Activated naive CD8-positive, alpha-beta T cell treated with anti-CD3 and anti-CD28 coated beads, Interleukin-2, amount 50 U/mL, for 16 hours (primary cell): ENCODE measurements around the gene ITPKA.

Experiments
- DNase-seq: peaks from one replicate; pipeline ENCODE4 v3.0.0-alpha.2; 2020; ENCODE audit warnings: low read depth, low spot score

The ITPKA gene

GRCh38 chr15:41510728-41511127, 17.1 kb downstream of the ITPKA start:
- DNase-seq = no peak

GRCh38 chr15:41511331-41511898, 17.7 kb downstream of the ITPKA start:
- no peak for DNase-seq

- no peak for DNase-seq
Measured at GRCh38 chr15:41511899-41512369, 18.3 kb downstream of the ITPKA start.

- no peak for DNase-seq
Measured at GRCh38 chr15:41512512-41512939, 18.9 kb downstream of the ITPKA start.

- no peak for DNase-seq
Measured at GRCh38 chr15:41512940-41513505, 19.3 kb downstream of the ITPKA start.

GRCh38 chr15:41513506-41514227, 20.0 kb downstream of the ITPKA start, which contains the start of gene LTK:
TSS of gene LTK (minus strand) at chr15:41513827. CDS start at chr15:41513709, 118 bp downstream.
- DNase-seq = no peak

- DNase-seq = no peak
Measured at GRCh38 chr15:41517895-41518449, 24.3 kb downstream of the ITPKA start.

- DNase-seq = no peak
Measured at GRCh38 chr15:41520636-41521035, 27.0 kb downstream of the ITPKA start.

- DNase-seq = no peak
Measured at GRCh38 chr15:41521614-41522013, 27.9 kb downstream of the ITPKA start.

GRCh38 chr15:41523097-41523496, 29.4 kb downstream of the ITPKA start:
- DNase-seq = no peak

GRCh38 chr15:41530363-41530956, 36.8 kb downstream of the ITPKA start:
- DNase-seq = no peak

- DNase-seq = no peak
Measured at GRCh38 chr15:41535544-41535943, 41.9 kb downstream of the ITPKA start.

GRCh38 chr15:41536866-41537265, 43.2 kb downstream of the ITPKA start:
- no peak for DNase-seq

GRCh38 chr15:41543521-41543870, 49.8 kb downstream of the ITPKA start:
- no peak for DNase-seq

- DNase-seq = no peak
Measured at GRCh38 chr15:41544650-41545015, 51.0 kb downstream of the ITPKA start.

- no peak for DNase-seq
Measured at GRCh38 chr15:41545218-41545617, 51.5 kb downstream of the ITPKA start.

- DNase-seq = no peak
Measured at GRCh38 chr15:41546851-41547786, 53.4 kb downstream of the ITPKA start.

- no peak for DNase-seq
Measured at GRCh38 chr15:41550066-41550775, 56.5 kb downstream of the ITPKA start.
